Measurements from ENCODE around the gene ARHGAP19. TPM values are rescaled to one million over a fixed set of nuclear protein-coding genes. Genes with fewer than 3 reads are reported as not detected.

The ARHGAP19 gene
- total and polyA plus RNA-seq, 2 donors (not counting 3 experiments of a cell fraction or from before 2014, with no cell fraction given): 6.8 to 20.0 TPM

DNA sequence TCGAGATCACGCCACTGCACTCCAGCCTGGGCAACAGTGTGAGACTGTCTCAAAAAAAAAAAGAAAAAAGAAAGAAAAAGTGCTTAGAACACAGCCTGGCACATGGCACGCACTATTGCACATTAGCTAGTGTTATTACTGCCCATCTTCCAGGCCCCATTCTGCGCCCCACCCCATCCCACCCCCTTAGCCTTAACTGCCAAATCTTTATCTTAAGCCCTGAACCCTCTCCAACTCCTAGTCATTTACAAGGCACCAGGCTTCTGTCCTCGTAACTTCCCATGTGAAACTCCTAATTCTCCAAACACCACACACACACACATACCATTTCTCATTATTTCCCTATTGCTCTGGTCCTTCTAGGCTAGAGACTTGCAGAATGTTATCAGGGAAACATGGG lies 37.3 kb upstream of the ARHGAP19 start:
- no peak overlapping the region for H3K4me3 ChIP-seq (replicated peaks in 1 of 3; ENCODE audit: insufficient read depth in 1 of 3, low read depth in 1 of 3, low read length in 3 of 3)
- H4K20me1 ChIP-seq (replicated peaks; ENCODE audit: control insufficient read depth, extremely low read depth, insufficient read depth, low read length): no peaks in the 10 kb centered on the region
- H3K9me1 ChIP-seq (replicated peaks; ENCODE audit: control insufficient read depth, extremely low read depth, insufficient read depth, low read length): no peaks in the 10 kb centered on the region
- CTCF ChIA-PET: interaction anchor here (1.4 kb wide), 1 partner anchor 51 kb away, joined by 6 read pairs; no protein-coding TSS in a partner anchor
- no peak for FAIRE-seq
- dilution Hi-C loops (cut with MboI; ENCODE audit: extremely low pct_ligation_motif_present, low sequenced_read_pairs) (no loop called here), intact Hi-C loops (cut with micrococcal nuclease) (loop anchor here (10.0 kb wide), 1 partner anchor 255 kb away; no protein-coding TSS in a partner anchor)
- no peak overlapping the region for H3K9ac ChIP-seq (replicated peaks; ENCODE audit: extremely low read depth, insufficient read depth, low read length)
- no peaks in the 10 kb centered on the region for H3K27me3 ChIP-seq (ENCODE audit: control insufficient read depth in 2 of 2, insufficient read depth in 2 of 2, low read length in 2 of 2)
- POLR2A ChIA-PET: no interaction called here
- no TSS peak for BruUV-seq (replicated peaks)
- H3K79me2 ChIP-seq (ENCODE audit: control insufficient read depth, insufficient read depth, low read length): peaks cover 24% of the 10 kb centered on the region
- H3K4me2 ChIP-seq (ENCODE audit: insufficient read depth, low read length): no peak overlapping the region
- peaks cover 0 to 5% of the 10 kb centered on the region in 2 experiments for H3K36me3 ChIP-seq (ENCODE audit: control insufficient read depth in 2 of 2, extremely low read depth in 1 of 2, insufficient read depth in 2 of 2, low read length in 2 of 2)
- H3K27ac ChIP-seq (ENCODE audit: insufficient read depth, low read depth, low read length): no peak overlapping the region
- TF ChIP-seq, protein P1, sequence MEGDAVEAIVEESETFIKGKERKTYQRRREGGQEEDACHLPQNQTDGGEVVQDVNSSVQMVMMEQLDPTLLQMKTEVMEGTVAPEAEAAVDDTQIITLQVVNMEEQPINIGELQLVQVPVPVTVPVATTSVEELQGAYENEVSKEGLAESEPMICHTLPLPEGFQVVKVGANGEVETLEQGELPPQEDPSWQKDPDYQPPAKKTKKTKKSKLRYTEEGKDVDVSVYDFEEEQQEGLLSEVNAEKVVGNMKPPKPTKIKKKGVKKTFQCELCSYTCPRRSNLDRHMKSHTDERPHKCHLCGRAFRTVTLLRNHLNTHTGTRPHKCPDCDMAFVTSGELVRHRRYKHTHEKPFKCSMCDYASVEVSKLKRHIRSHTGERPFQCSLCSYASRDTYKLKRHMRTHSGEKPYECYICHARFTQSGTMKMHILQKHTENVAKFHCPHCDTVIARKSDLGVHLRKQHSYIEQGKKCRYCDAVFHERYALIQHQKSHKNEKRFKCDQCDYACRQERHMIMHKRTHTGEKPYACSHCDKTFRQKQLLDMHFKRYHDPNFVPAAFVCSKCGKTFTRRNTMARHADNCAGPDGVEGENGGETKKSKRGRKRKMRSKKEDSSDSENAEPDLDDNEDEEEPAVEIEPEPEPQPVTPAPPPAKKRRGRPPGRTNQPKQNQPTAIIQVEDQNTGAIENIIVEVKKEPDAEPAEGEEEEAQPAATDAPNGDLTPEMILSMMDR (IDR thresholded peaks at IDR 0.05; ENCODE audit: extremely low read depth in 1 of 2, insufficient read depth in 1 of 2, low read depth in 1 of 2, low read length in 2 of 2): no peak
- no peak for TF ChIP-seq EZH2 (IDR thresholded peaks at IDR 0.05; ENCODE audit: borderline replicate concordance, low read depth, low read length, severe bottlenecking)
- no peak for TF ChIP-seq MYC (IDR thresholded peaks at IDR 0.05; ENCODE audit: low read depth, low read length)
- TF ChIP-seq JUN (IDR thresholded peaks at IDR 0.05; ENCODE audit: borderline replicate concordance, insufficient read depth, insufficient read length, low read depth): no peak
- TF ChIP-seq FOS (IDR thresholded peaks at IDR 0.05; ENCODE audit: borderline replicate concordance, insufficient read depth, low read length): no peak
- no peak for TF ChIP-seq GATA2 (IDR thresholded peaks at IDR 0.05; ENCODE audit: insufficient read depth, insufficient read length, low read depth, low read length)
- TF ChIP-seq POLR2AphosphoS5 (IDR thresholded peaks at IDR 0.05; ENCODE audit: insufficient read depth, low read depth, low read length): no peak
- TF ChIP-seq, protein P2, sequence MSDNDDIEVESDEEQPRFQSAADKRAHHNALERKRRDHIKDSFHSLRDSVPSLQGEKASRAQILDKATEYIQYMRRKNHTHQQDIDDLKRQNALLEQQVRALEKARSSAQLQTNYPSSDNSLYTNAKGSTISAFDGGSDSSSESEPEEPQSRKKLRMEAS (IDR thresholded peaks at IDR 0.05; ENCODE audit: insufficient read depth, insufficient read length): no peak
- TF ChIP-seq POLR2A (IDR thresholded peaks at IDR 0.05; ENCODE audit: low read depth, low read length): no peak
- DNase-seq (ENCODE audit: low read depth, low spot score): no peak
- H2AFZ ChIP-seq (ENCODE audit: low read depth, low read length): no peak overlapping the region
- no peaks in the 10 kb centered on the region for H3K9me3 ChIP-seq (replicated peaks; ENCODE audit: control insufficient read depth, insufficient read depth, low read length)
- peaks cover 11% of the 10 kb centered on the region for H3K4me1 ChIP-seq (ENCODE audit: control insufficient read depth, extremely low read depth, insufficient read depth, low read length)

Measured in endothelial cell of umbilical vein (primary cell).